Left renal cortex interstitium (tissue), 4 donors: Measurements from ENCODE around the gene TRIM45. TPM values are rescaled to one million over a fixed set of nuclear protein-coding genes. Genes with fewer than 3 reads are reported as not detected.
"Not testable (repeated sequence)": the region's sequence is repeated elsewhere in the genome, so short reads cannot be mapped to it uniquely, and the experiment has no call there.

Experiments used
- DNase-seq, 4 donors: peaks; one replicate each; pipeline ENCODE4 v3.0.0-alpha.2; 2013; ENCODE audit warnings: low read depth in 4 of 4, low spot score in 2 of 4, missing footprints in 1 of 4
- polyA plus RNA-seq, 4 donors: library from polyadenylated mRNA; unstranded; fragments of 120-200 nt; gene quantifications; one replicate each; pipeline ENCODE4 v1.2.1, GENCODE V29; 2013; ENCODE audit not compliant: insufficient read length in 4 of 4

Gene TRIM45, protein sequence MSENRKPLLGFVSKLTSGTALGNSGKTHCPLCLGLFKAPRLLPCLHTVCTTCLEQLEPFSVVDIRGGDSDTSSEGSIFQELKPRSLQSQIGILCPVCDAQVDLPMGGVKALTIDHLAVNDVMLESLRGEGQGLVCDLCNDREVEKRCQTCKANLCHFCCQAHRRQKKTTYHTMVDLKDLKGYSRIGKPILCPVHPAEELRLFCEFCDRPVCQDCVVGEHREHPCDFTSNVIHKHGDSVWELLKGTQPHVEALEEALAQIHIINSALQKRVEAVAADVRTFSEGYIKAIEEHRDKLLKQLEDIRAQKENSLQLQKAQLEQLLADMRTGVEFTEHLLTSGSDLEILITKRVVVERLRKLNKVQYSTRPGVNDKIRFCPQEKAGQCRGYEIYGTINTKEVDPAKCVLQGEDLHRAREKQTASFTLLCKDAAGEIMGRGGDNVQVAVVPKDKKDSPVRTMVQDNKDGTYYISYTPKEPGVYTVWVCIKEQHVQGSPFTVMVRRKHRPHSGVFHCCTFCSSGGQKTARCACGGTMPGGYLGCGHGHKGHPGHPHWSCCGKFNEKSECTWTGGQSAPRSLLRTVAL
- 10 to 100 TPM; 15.1 to 29.7 (median 22.0) TPM for polyA plus RNA-seq

DNA sequence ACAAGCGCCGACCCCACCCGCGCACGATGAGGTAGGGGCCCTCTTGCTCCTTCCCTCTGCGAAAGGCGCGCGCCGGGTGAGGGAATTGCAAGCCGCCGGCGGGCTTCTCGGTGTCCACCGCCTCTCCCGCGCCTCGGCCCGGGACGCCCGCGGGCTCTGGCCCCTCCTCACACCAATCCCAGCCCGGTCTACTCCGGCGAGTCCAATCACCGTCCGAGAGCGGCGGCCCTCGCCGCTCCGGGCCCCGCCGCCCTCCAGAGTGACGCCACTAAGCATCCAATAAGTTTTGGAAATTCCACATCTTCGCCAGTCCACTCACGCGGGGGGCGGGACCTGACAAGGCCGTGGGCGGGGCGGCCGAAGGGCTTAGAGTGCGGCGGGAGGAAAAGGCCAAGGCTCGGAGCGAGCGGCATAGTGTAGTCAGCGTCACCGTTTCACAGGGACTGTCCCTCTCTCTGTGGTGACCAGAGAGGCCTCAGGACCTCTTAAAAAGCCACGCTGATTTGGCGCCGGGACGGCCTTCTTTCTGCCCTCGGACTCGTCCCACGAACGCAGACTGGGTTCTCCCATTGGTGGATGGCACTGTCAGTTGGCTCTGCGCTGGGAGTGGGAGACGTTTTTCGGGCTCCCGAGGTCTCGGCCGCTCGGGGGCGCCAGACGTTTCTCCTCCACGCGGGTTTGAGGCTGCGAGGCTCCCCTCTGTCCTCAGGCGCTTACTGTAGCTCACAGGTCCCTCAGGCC is at the start of gene TRIM45:
TRIM45 (minus strand) TSS at position 161 of the 741 bp plus-strand sequence. CDS start 548 bp downstream, outside the sequence.
- peak; percentile 97 to 99 (median 98) for DNase-seq

DNA sequence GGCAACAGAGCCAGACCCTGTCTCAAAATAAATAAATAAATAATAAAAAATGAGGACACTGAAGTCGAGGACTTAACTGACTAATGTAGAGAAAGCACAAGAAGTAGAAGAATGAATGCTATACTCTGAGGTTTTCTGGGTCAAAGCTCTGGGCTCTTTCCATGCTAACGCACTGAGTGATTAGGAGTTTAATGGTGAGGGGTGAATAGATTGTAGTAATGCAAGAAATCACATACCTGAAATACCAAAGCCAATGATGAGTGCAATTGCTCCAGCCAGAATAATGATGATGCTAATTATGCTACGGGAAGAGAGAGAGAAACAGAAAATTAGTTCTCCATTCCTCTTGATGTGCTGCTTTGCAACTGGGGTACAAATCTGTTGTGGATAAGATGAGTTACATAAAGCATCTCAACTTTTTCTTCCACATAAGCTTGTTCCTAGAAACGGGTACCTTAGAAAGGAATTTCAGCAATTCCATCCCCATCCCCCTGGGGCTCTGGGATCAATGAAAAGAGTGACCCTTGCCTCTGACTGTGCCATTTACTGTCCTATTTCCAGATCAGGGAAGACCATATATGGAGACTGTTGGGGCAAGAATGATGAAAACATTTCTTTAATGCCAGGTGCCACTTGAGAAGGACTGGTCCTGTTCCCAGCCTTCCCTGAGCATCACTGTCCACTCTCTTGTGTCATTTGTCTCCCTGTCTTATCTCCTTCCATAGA is 48.5 kb upstream of the TRIM45 start:
- DNase-seq, result no peak

DNA sequence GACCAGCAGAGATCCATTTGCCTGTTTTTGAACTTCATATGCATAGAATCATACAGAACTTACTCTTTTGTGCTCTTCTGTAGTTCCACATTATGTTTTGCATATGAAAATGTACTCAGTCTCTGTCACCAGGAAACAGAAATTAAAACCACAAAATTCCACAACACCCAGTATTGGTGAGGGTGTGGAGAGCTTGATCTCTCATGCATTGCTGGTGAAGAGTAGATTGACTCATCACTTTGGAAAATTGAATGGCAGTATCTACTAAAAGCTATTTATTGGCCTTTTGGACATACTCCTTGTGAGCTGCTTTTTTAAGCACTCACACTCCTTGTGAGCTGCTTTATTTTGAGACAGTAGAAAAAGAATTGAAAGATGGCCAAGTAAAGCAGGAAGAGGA is 45.9 kb upstream of the TRIM45 start:
- DNase-seq, result no peak

DNA sequence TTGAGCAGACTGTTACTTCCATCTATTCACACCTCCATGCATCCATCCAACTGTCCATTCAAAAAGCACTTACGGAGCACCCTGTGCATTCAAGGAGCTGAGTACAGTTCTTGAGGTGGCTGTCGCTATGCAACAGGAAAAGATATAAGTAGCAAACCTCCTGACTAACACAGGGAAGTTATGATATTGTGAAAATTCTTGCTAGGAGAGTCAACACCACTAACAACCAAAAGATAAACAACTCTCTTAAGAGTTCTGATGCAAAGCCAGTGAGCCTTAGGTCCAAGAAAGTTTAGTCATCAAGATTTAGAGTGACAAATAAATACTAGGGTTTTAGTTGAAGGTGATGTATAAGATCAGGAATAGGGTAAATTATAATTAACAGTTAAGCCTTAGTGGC is 44.5 kb upstream of the TRIM45 start:
- DNase-seq, result no peak

DNA sequence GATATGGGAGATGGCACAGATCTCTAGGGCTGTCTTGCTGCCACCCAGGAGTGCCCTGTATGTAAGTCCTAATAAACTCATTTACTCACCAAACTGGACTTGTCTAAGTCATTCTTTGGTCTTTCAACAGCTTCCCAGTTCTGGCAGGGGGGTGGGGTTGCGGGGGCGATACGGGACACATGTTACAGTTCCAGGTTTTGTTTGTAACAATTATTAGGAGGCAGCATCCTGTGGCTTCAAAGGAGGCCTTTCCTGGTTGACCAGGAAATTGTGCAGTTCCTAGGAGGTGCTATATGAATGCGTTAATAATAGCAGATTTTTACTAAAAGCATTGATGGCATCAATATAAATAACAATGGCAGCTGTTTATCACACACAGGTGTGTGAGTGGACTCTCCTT is 42.7 kb upstream of the TRIM45 start:
- no peak for DNase-seq

DNA sequence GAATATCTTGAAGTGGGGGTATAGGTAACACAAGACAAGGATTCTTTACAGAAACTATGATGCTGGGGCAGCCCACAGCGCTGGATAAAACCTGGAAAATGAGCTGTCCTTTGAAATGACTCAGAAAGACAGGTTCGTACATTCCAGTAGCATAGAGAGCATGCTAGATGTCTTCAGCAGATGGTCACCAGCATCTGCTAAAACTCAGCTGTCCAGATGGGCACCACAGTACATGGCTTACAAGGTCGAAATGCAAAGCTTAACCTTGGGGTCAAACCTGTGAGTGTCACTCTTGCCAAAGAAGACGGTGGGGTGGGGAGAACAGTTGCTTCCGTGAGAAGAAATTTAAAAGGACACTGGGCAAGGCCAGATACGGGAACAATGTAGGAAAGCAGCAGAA is 41.3 kb upstream of the TRIM45 start:
- DNase-seq, result no peak

DNA sequence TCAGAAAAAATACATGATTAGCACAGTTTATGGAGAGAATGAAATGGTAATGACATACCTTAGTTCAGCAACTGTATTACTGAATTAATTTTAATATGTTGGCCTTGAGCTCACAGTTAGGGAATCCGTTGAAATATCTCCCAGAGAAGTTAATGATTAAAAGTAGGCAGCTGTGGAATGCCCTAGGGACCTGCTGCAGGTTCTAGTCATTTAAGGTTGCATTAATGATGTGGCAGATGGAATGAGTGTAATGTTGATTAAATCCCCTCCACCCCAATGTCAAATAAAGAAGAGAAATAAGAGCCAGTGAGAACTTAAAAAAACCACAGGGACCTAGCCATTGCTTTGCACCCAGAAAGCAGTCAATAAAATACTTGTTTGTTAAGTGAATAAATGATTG is 40.3 kb upstream of the TRIM45 start:
- peak in 1 of 4 donors; percentile 34 for DNase-seq

DNA sequence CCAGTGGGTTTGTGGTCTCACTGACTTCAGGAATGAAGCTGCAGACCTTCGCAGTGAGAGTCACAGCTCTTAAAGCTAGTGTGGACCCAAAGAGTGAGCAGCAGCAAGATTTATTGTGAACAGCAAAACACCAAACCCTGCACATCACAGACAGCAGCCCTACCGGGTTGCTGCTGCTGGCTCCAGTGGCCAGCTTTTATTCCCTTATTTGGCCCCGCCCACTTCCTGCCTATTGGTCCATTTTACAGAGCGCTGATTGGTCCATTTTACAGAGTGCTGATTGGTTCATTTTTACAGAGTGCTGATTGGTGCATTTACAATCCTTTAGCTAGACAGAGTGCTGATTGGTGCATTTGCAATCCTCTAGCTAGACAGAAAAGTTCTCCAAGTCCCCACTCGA is 29.8 kb upstream of the TRIM45 start:
- not testable (repeated sequence) for DNase-seq

DNA sequence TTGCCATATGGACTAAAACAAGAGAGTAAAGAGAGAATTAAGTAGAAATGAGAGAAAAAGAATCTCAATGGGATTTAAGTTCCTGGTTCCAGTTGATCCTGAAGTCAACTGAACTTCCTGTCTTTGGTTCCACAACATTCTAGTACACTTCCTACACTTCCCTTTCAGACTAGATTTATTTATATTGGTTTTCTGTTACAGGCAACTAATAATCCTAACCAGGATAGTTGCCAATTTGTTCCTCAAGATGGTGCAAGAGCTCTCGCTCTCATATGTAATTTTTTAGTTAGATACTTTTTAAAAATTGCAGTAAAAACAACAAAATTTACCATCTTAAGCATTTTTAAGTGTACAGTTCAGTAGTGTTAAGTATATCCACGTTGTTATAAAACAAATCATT is 28.8 kb upstream of the TRIM45 start:
- no peak for DNase-seq

DNA sequence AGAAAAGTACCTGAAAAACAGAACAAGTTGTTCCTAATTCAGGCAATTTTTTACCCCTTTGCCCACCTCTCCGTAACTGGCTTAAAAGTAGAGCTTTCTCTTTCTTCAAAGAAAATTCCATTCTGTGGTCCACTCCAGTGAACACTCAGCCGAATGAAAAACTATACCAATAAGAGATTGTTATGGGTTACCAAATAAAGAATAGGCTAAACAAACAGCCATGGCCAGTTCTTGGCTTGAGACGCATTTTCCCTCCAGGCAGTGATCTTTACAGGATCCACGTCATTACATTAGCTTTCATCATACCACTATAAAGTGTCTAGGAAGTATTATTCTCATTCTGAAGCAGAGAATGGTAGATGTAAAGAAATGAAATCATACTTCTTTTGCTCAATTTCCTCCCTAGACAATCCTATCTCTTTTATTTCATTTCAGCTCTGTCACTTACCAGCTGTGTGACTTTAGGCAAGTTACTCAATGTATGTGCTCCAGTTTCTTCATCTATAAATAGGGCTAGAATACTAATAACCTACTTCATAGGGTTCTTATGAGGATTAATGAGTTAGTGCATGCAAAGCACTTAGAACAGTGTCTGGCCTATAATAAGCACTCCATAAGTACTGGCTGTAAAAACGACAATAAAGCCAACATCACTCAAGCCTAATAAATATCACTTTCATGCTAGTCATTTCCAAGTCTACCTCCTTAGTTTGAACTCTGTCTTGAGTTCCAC is 26.5 kb upstream of the TRIM45 start:
- no peak for DNase-seq

DNA sequence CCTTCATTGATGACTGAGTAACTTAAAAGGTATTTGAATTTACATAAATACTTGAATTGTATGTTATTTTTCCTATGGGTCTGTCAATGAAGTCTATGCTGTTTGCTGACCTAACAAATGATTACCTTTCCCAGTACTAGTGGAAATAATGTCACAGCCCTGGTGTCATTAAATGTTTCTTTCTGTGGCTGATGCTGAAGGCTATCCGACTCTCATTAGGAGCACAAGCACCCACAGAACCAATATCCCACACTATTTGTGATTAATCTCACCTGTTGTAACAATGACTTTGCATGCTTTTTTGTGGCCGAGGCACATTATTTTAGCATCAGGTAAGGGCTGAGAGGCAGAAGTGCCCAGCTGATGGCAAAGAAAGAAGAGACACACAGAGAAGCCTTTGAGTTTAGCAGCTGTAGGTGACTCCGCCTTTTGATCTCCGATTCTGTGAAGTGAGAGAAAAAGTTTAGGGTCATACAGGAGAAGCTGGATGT is 25.8 kb upstream of the TRIM45 start:
- no peak for DNase-seq

DNA sequence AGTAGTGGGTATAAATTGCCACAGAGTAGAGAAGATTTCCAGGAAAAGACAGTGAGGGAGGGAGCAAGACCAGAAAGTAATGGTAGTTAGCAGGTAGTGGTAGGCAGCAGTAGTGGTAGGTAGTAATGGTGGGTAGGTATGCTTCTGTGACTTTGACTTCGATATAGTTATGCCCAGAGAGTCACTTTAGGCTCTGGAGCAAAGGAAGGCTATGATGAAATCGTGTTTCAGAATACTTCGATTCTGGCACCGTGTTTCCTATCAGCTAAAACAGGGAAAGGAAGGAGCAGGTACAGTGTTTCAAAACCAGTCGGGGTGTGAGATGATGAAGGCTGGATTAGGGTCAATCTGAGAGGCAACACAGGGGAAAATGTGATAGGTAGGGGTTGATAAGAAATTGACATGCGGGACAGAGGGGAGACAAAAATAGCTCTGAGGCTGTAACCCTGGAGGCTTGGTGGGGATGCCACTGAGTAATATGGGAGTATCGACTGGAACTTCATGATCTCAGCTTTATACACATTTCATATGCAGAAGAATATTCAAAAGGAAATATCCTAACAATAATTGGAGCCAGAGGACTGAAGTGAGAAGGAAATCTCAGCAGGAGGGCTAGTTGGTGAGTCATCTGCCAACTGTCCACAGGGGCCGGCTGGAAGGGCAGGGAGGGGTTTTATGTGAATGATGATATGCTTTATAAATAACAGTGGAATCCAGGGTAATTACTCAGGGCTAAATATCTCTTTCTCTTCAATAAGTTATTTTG is 25.2 kb upstream of the TRIM45 start:
- no peak for DNase-seq

DNA sequence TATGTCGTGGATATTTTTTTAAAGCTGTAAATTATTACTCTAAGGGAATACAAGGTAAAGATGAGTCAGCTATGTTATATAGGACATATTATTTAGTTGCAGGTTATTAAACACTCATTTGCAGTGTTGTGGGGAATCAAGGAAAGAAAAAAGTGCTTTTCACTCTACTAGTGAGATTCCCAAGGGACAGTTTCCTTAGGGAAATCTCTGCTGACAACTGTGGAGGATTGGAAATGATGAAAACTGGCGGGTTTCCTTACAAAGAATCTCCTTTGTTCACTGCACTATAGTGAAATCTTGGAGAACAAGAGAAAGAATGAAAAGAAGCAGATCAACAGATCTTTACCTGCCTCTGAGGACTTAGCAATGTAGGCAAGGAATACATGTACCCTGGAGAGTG is 24.5 kb upstream of the TRIM45 start:
- DNase-seq, result no peak

DNA sequence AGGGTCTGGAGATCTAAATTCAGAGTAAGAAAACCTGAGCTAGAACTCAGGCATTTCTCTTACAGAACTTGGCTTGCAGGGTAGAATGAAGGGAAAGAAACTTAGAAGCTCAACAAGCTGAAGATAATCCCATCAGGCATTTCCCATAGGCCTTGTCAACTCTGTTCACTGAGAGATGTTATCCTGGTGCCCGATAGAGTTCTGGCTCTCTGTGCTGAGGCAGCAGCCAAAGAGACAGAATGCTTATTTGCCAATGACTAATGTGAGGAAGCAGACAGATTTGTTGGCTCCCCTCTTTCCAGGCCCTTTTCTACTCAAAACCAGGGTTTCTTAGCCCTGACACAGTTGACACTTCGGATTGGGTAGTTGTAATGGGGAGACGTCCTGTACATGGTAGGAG is 22.3 kb upstream of the TRIM45 start:
- DNase-seq, result no peak

DNA sequence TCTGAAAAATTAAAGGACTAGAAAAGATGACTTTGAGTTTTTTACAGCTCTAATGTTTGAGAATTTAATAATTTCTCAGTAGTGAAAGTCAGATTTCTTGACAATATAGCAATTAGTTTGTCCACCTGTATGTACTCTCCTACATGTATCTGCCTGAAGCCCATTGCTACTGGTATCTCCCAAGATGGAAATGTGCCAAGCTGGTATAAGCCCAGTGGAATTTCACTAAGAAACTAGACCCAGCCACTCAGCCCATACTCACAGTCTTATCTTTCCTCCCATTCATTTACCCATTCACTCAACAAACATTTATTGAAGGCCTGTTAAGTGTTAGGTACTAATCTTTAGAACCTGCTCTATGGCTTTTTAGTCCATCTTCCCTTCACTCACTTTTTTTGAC is 21.6 kb upstream of the TRIM45 start:
- no peak for DNase-seq

DNA sequence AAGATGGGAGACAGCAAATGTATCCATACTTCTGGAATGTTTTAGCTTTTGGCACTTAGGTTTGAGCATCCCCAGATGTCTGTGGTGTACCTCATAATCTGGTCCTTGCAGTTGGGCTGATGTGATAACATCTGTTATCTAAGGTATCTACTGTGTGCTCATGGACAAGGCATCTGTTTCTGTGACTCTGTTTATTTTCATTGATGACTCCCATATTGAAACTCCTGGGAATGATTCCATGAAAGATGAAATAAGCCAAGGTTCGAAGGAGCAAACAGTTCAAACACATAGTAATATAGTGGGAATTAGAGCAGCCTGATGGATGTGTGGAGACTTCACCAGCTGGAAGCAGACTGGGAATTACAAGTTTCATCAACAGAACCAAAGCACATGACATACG is 20.7 kb upstream of the TRIM45 start:
- no peak for DNase-seq

DNA sequence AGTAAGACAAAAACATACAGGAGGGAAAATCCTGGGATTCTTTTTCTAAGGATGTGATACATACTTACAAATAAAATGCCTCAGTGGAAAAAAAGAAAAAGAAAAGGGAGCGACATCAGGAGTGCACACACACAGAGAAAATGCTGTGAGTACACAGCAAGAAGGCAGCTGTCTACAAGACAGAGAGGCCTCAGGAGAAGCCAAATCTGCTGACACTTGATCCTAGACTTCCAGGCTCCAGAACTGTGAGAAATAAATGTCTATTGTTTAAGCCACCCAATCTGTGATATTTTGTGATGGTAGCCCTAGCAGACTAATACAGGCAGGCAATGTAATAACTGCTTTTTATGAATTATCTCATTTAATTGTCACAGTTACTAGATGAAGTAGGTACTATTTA is 17.0 kb upstream of the TRIM45 start:
- DNase-seq, result no peak

DNA sequence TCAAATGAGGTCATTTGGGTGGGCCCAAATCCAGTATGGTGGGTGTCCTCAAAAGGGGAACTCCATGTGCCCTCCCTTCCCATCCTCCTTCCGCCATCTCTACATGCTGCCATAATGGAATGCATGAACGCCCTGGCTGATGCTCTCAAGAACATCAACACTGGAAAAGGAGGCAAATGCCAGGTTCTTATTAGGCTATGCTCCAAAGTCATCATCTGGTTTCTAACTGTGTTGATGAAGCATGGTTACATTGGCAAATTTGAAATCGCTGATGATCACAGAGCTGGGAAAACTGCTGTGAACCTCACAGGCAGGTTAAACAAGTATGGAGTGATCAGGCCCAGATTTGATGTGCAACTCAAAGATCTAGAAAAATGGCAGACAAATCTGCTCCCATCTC is 16.6 kb upstream of the TRIM45 start:
- DNase-seq, result no peak

DNA sequence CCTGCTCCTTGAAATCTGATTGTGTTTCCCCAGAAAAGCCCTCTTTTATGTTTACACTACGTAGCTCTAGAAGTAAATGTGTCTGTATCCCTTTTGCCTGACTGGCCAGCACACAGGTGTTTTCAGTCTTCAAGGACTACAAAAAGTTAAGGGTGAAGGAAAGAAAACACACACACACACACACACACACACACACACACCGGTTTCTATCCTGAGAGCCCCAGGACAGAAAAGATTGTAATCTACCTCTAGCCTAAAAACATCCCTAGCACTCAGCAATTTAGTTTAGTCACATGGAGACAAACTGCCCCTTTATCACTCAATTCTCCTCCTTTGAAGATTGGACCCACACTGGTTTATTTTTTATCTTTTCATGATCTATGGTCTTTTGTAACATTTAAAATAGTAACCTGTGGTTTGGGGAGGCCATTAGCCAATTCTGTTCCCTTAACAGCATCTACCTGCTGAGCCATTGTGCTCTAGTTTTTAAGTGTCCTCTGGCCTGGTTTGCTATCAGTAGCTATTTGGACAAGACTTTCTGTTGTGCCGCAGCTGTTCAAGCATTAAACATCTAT is 15.8 kb upstream of the TRIM45 start:
- no peak for DNase-seq
